Prostate gland (tissue), 2 donors: ENCODE data around the gene ADGRF5. TPM values are rescaled to one million over a fixed set of nuclear protein-coding genes. Genes with fewer than 3 reads are reported as not detected.

Source experiments
- DNase-seq: peaks from one replicate; pipeline ENCODE4 v3.0.0-alpha.2; 2019; ENCODE audit warnings: low spot score
- H3K27ac ChIP-seq, 2 donors: fragments of 200-600 bp; sonication (generic); 2 replicates each; pipeline ENCODE4 v1.5.1; 2017 to 2019
- H3K27me3 ChIP-seq: fragments of 200-600 bp; sonication (generic); replicated peaks from 2 replicates; pipeline ENCODE4 v1.5.1; 2019; ENCODE audit not compliant: insufficient read depth
- H3K36me3 ChIP-seq, 2 donors: fragments of 200-600 bp; sonication (generic); 1 replicate in 1 of 2; 2 replicates in 1 of 2; pipeline versions ENCODE4 v1.5.1 to v1.8.1; 2017 to 2019
- H3K4me1 ChIP-seq: fragments of 200-600 bp; sonication (generic); replicated peaks from 2 replicates; pipeline ENCODE4 v1.5.1; 2019
- H3K4me3 ChIP-seq, 2 donors: fragments of 200-600 bp; sonication (generic); 2 replicates each; pipeline ENCODE4 v1.5.1; 2017 to 2019
- H3K9me3 ChIP-seq: fragments of 200-600 bp; sonication (generic); 2 replicates; pipeline ENCODE4 v1.5.1; 2017
- POLR2A ChIP-seq: fragments of 450-650 bp; IDR thresholded peaks from one replicate; pipeline ENCODE4 v1.6.1; 2016; ENCODE audit warnings: antibody characterized with exemption, mild to moderate bottlenecking
- POLR2AphosphoS5 ChIP-seq: sonication (generic); formaldehyde crosslinking; IDR thresholded peaks from one replicate; pipeline ENCODE4 v1.6.1; 2017; ENCODE audit warnings: antibody characterized with exemption
- WGBS: methylation state at CpG from one replicate; pipeline ENCODE4 v1.1.5; 2018; 5-methylcytosine and 5-hydroxymethylcytosine counted together
- intact Hi-C: fragments of 100-400 bp; cut with DNase I; formaldehyde crosslinking; loops from one replicate; pipeline ENCODE4 v1.14.2; 2022
- total RNA-seq, 2 donors: library from RNA; depleted of rRNA; stranded (reverse); fragments of >200 nt; gene quantifications; one replicate each; pipeline ENCODE4 v1.1.0, GENCODE V29; 2016
- TF ChIP-seq, protein P1 (sequence below), 4 experiments: fragments of 200-600 bp in 2 of 4; fragments of 450-650 bp in 2 of 4; sonication (generic) in 2 of 4; IDR thresholded peaks; 1 replicate in 3 of 4; 2 replicates in 1 of 4; pipeline ENCODE4 v1.5.1; 2016 to 2019; ENCODE audit warnings: antibody characterized with exemption in 4 of 4, mild to moderate bottlenecking in 2 of 4, moderate library complexity in 2 of 4

ADGRF5 gene
- total RNA-seq, 2 donors from 2014 or later: 4.7 to 16.1 TPM

DNA sequence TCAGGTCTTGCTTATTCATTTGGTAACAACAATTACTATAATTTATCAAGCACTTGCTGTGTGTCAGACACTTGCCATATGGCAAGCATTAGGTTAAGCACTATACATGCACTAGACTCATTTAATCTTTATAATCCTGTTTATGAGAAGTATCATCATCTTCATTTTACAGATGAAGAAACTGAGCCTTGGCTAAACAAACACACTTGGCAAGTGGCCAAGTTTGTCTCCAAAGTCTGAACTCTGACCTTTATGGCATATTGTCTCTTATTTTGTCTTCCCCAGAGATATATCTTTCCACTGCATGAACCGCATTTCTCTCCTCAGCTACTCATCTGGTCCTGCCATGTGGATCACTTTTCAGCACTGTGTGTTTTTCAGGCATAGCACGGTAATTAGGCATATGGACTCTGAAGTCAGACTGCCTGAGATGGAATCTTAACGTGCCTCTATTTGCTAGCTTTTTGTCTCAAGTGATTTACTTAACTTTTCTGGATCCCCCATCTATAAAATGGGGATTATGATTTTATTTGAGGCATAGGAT lies 4.7 kb downstream of the ADGRF5 start:
- Histone ChIP-seq H3K27ac (no peak overlapping the region), H3K4me1 (no peaks in the 10 kb centered on the region), H3K36me3 (no peaks in the 10 kb centered on the region), H3K27me3 (no peaks in the 10 kb centered on the region), H3K4me3 (no peak overlapping the region), H3K9me3 (no peaks in the 10 kb centered on the region)
- DNase-seq: no peak
- intact Hi-C loops: no loop called here
- TF ChIP-seq POLR2A: no peak
- TF ChIP-seq, protein P1, sequence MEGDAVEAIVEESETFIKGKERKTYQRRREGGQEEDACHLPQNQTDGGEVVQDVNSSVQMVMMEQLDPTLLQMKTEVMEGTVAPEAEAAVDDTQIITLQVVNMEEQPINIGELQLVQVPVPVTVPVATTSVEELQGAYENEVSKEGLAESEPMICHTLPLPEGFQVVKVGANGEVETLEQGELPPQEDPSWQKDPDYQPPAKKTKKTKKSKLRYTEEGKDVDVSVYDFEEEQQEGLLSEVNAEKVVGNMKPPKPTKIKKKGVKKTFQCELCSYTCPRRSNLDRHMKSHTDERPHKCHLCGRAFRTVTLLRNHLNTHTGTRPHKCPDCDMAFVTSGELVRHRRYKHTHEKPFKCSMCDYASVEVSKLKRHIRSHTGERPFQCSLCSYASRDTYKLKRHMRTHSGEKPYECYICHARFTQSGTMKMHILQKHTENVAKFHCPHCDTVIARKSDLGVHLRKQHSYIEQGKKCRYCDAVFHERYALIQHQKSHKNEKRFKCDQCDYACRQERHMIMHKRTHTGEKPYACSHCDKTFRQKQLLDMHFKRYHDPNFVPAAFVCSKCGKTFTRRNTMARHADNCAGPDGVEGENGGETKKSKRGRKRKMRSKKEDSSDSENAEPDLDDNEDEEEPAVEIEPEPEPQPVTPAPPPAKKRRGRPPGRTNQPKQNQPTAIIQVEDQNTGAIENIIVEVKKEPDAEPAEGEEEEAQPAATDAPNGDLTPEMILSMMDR (IDR thresholded peaks at IDR 0.05): no peak
- no peak for TF ChIP-seq POLR2AphosphoS5
- WGBS: 74% methylated on average over 3 of the region's 3 CpGs

DNA sequence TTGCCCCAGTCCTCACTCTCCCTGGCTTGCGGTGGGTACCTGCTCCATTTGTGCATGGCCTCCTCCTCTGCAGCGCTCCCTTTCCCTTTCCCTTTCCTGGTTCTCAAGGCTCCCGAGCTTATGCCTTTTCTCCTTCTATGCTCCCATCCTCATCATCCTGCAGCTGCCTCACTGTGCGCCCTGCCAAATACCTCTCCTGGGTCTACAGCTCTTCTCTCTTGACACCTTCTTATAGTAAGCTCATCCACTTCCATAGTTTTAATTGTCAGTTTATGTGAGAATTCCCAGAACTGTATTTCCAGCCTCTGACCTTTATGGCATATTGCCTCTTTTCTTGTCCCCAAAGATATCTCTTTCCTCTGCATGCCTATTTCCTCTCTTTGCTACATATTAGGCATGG lies 5.9 kb downstream of the ADGRF5 start:
- Histone ChIP-seq H3K27ac (no peak overlapping the region), H3K9me3 (no peaks in the 10 kb centered on the region), H3K36me3 (no peaks in the 10 kb centered on the region), H3K27me3 (no peaks in the 10 kb centered on the region), H3K4me1 (no peaks in the 10 kb centered on the region), H3K4me3 (no peak overlapping the region)
- intact Hi-C loops: no loop called here
- 89% methylated on average over 4 of the region's 4 CpGs for WGBS
- TF ChIP-seq POLR2A (no peak), POLR2AphosphoS5 (no peak)
- TF ChIP-seq, protein P1 (IDR thresholded peaks at IDR 0.05): no peak
- no peak for DNase-seq

DNA sequence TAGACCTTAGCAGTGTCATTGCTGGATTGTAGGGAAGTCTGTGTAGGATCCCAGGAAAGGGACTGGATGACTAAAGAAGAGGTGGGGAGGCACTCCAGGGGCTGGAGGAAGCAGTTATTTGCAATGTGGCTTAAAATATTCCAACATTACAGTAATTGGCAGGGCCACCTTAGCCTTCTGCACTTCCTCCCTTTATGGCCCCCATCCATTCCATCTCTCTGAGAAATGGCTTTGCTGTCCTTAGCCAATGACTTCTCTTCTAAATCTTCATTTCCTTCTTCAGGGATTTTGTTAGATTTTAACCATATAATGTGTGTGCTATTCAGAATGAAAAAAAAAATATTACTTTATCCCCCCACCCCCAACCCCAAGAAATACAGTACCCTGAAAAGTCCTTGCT lies 6.4 kb downstream of the ADGRF5 start:
- Histone ChIP-seq H3K4me1 (no peaks in the 10 kb centered on the region), H3K27ac (no peak overlapping the region), H3K27me3 (no peaks in the 10 kb centered on the region), H3K36me3 (no peaks in the 10 kb centered on the region), H3K4me3 (no peak overlapping the region), H3K9me3 (no peaks in the 10 kb centered on the region)
- TF ChIP-seq POLR2AphosphoS5 (no peak), POLR2A (no peak)
- TF ChIP-seq, protein P1 (IDR thresholded peaks at IDR 0.05): no peak
- no peak for DNase-seq
- intact Hi-C loops: no loop called here

DNA sequence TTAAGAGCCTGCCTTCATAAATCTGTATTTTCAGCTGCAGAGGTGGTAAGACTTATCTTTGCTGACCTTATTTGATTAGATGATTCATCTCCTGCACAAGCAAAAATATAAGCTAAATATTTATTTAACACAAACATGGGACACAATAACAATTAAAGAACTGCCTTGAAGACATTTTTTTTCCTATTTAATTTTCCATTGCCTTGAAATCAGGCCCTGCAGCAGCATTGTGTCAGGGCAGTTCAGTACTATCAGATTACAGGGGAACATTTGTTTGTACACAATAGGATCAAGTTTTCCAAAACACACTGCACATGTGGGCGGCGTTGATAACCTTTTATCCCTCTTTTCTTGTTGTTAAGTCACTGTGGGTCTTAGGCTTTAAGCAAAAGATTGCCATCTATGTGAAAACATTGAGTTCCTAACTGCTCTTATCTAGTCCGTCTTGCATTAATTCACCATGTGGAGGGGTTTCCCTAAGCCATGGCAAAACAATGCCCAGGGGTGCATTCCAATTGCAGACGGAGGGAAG lies 7.4 kb downstream of the ADGRF5 start:
- no peak for DNase-seq
- TF ChIP-seq POLR2AphosphoS5 (peak; percentile 75), POLR2A (no peak)
- TF ChIP-seq, protein P1 (IDR thresholded peaks at IDR 0.05): no peak
- WGBS: 63% methylated on average over 4 of the region's 4 CpGs

DNA sequence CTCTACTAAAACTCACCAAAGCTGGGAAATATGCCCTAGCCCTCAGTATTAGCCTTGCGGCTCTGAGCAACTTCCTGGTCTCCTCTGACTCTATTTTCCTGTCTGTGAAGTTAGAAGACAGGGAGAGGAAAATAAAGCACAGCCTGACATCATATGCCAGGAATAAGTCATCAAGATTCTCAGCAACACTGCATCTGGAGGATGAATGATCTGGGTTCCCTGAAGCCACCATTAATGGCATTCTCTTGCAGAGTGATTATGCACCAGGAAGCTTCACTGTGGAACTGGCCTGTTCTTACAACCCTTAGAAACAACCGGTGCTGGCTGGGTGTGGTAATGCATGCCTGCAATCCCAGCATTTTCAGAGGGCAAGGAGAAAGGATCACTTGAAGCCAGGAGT lies 12.4 kb downstream of the ADGRF5 start:
- H3K27me3 ChIP-seq: no peaks in the 10 kb centered on the region
- DNase-seq: no peak
- no peak overlapping the region for H3K27ac ChIP-seq
- H3K4me3 ChIP-seq: no peak overlapping the region
- WGBS: 45% methylated on average over 2 of the region's 2 CpGs
- intact Hi-C loops: no loop called here
- no peaks in the 10 kb centered on the region for H3K4me1 ChIP-seq
- TF ChIP-seq, protein P1 (IDR thresholded peaks at IDR 0.05): no peak
- TF ChIP-seq POLR2A (no peak), POLR2AphosphoS5 (no peak)
- no peaks in the 10 kb centered on the region for H3K9me3 ChIP-seq
- H3K36me3 ChIP-seq: no peaks in the 10 kb centered on the region

More for the DNA sequence above, 7.4 kb downstream of the ADGRF5 start:
- no peak overlapping the region for H3K4me3 ChIP-seq
- H3K4me1 ChIP-seq: no peaks in the 10 kb centered on the region
- H3K27me3 ChIP-seq: no peaks in the 10 kb centered on the region
- no peak overlapping the region for H3K27ac ChIP-seq
- H3K36me3 ChIP-seq: no peaks in the 10 kb centered on the region
- H3K9me3 ChIP-seq: no peaks in the 10 kb centered on the region
- intact Hi-C loops: no loop called here
